Subcutaneous adipose tissue (tissue), 4 donors: Measurements from ENCODE around the gene GLYATL1. TPM values are rescaled to one million over a fixed set of nuclear protein-coding genes. Genes with fewer than 3 reads are reported as not detected.

Experiments used
- CTCF ChIP-seq: fragments of 450-650 bp; IDR thresholded peaks from one replicate; pipeline ENCODE4 v1.5.1; 2016; ENCODE audit warnings: low read depth, mild to moderate bottlenecking, control low read depth, antibody characterized with exemption, moderate library complexity
- total RNA-seq, 4 donors: library from RNA; depleted of rRNA; stranded (reverse); fragments of >200 nt; gene quantifications; one replicate each; pipeline ENCODE4 v1.1.0, GENCODE V29; 2016

Gene GLYATL1
- total RNA-seq, 4 donors from 2014 or later = not detected

- TF ChIP-seq CTCF = no peak
Observed at GRCh38 chr11:58926695-58927094, 12.6 kb upstream of the GLYATL1 start.

DNA sequence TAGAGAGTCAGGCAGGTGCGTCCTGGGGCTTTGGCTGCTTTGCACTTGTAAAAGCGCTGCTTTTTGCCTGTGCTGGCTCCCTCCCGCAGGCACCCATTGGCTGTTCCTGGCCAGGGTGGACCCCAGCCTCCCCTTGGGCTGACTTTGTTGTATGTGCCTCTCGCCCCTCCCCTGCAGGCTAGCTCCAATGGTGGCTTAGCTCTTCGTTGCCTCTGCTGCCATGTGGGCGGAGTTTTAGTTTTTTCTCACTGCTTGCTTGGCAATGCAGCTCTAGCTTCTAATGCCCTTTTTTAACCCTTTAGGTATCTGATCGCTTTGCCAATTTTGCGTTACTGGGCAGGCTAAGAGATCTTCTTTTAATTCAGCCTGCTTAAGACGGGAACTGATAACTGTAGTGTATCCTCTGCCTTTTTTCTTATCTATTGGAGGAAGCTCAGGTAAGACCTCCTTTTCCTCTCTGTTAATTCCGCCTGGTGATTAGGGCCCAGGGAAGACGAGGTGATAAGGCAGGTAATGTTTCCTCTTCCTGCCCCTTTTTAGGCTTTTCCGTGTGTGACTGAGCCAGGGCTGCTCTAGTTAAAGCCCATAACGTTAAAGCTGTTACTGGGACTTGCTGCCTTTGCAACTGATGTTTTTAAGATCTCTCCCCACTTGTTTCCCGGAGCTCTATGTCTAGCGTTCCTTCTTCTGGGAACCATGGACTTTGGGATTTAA lies 11.7 kb upstream of the GLYATL1 start:
- no peak for TF ChIP-seq CTCF

DNA sequence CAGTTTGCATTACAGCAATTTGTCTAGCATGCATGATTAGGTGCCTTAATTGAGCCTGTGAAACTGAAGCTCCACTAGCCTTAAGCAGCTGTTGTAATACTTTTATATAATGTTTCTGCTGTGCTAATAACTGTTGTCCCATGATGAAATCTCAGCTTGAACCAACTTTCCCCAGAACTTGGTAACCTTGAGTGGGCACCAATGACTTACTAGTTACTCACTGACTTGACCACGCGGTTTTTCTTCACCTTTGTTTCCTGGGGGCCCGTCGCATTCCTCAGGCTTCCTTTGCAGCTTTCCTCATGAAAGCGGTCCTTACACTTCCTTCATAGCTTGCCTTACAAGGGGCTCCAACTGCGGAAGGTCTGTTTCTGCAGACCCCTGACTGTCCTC lies 11.2 kb upstream of the GLYATL1 start:
- no peak for TF ChIP-seq CTCF

DNA sequence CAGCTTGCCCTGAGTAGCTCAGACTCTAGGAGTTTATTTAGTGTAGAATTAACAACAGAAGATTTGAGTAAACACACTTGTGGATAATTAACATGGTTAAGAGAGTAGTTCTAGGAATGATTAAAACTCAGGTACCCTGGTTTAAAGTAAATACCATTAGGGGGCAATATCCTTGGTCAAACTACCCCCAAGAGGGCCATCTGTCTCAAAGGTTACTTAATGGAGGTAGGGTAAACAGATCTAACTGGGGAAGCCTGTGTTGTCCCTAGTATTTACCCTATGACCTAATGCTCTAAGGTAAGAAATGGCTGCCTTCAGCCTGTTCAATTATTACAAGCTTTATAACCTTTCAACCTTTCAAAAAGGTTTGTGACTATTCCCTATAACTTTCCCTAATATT lies 10.6 kb upstream of the GLYATL1 start:
- no peak for TF ChIP-seq CTCF

GRCh38 chr11:58930926-58931325 lies 8.4 kb upstream of the GLYATL1 start:
- TF ChIP-seq CTCF = no peak

- TF ChIP-seq CTCF = no peak
Observed at GRCh38 chr11:58933661-58934060, 5.6 kb upstream of the GLYATL1 start.

DNA sequence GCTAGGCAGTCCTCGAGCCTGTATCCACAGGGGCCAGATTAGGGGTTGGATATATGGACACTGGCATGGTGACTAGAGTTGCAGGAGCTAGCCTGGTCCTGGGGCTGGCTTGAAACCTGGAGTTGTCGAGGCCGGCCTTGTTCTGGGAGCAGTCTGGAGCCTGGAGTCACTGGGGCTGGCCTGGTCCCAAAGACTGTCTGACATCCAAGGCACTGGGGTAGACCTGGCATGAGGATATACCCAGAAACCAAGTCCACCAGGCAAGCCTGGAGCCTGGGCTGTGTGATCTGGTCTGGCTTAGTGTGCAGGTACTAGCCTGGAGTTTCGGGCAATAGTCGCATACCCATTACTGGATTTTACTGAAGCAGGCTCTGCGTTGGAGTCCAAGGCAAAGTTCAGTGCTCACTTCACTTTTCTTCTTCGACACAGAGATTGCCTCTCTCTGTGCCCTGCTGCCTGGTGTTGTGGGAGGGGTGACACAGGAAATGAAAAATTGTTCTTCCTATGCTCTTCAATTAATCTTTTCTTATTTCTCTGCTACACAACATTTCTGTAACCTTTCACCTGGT lies 4.3 kb upstream of the GLYATL1 start:
- TF ChIP-seq CTCF = no peak
